Gastroesophageal sphincter (tissue), 4 donors: ENCODE data around the gene TRABD. TPM values are rescaled to one million over a fixed set of nuclear protein-coding genes. Genes with fewer than 3 reads are reported as not detected.

Experiments used
- ATAC-seq: fragments of 150-250 bp; one replicate; pipeline ENCODE4 v1.9.1; 2016; ENCODE audit warnings: mild to moderate bottlenecking, moderate library complexity
- H3K27ac ChIP-seq, 4 donors: fragments of 200-600 bp; sonication (generic) in 3 of 4; 1 replicate in 3 of 4; 2 replicates in 1 of 4; pipeline ENCODE4 v1.5.1; 2016 to 2019
- H3K27me3 ChIP-seq: fragments of 200-600 bp; sonication (generic); one replicate; pipeline ENCODE4 v1.5.1; 2019
- H3K36me3 ChIP-seq, 2 donors: fragments of 200-600 bp; sonication (generic); one replicate each; pipeline ENCODE4 v1.5.1; 2019; ENCODE audit warnings: control low read depth in 1 of 2
- H3K4me1 ChIP-seq, 3 donors: fragments of 200-600 bp; sonication (generic); 1 replicate in 2 of 3; 2 replicates in 1 of 3; pipeline ENCODE4 v1.5.1; 2016 to 2019; ENCODE audit warnings: control low read depth in 2 of 3
- H3K4me3 ChIP-seq, 2 donors: fragments of 200-600 bp; sonication (generic); one replicate each; pipeline ENCODE4 v1.5.1; 2019; ENCODE audit warnings: mild to moderate bottlenecking in 1 of 2, moderate library complexity in 1 of 2
- H3K9me3 ChIP-seq, 3 donors: fragments of 200-600 bp; sonication (generic); one replicate each; pipeline ENCODE4 v1.5.1; 2017 to 2019; ENCODE audit warnings: control low read depth in 2 of 3
- CTCF ChIP-seq, 4 experiments: fragments of 200-600 bp in 2 of 4; fragments of 450-650 bp in 2 of 4; sonication (generic) in 1 of 4; IDR thresholded peaks; one replicate each; pipeline ENCODE4 v1.5.1; 2017 to 2019; ENCODE audit warnings: antibody characterized with exemption in 4 of 4, mild to moderate bottlenecking in 2 of 4, moderate library complexity in 2 of 4
- EP300 ChIP-seq: sonication (generic); formaldehyde crosslinking; IDR thresholded peaks from one replicate; pipeline ENCODE4 v1.6.1; 2017; ENCODE audit warnings: antibody characterized with exemption, mild to moderate bottlenecking
- POLR2A ChIP-seq, 2 donors: fragments of 450-650 bp; IDR thresholded peaks; one replicate each; pipeline ENCODE4 v1.6.1; 2017; ENCODE audit warnings: antibody characterized with exemption in 2 of 2, mild to moderate bottlenecking in 2 of 2, moderate library complexity in 1 of 2
- POLR2AphosphoS5 ChIP-seq: sonication (generic); formaldehyde crosslinking; IDR thresholded peaks from one replicate; pipeline ENCODE4 v1.6.1; 2017; ENCODE audit warnings: antibody characterized with exemption
- WGBS, 2 donors: methylation state at CpG; one replicate each; pipeline ENCODE4 v1.1.5; 2018; ENCODE audit warnings: low coverage in 1 of 2; 5-methylcytosine and 5-hydroxymethylcytosine counted together
- total RNA-seq, 4 donors: library from RNA; depleted of rRNA; stranded (reverse); fragments of >200 nt; gene quantifications; one replicate each; pipeline ENCODE4 v1.1.0, GENCODE V29; 2016

Gene TRABD
- total RNA-seq, 4 donors from 2014 or later, result 15.7 to 22.0 (median 19.0) TPM

GRCh38 chr22:50173983-50174355 is 11.7 kb upstream of the TRABD start:
- no peak for TF ChIP-seq POLR2AphosphoS5
- TF ChIP-seq EP300, result no peak
- no peak for TF ChIP-seq POLR2A (IDR thresholded peaks at IDR 0.05)
- TF ChIP-seq CTCF (IDR thresholded peaks at IDR 0.05), result no peak
- no CpG with 5 or more reads among the region's 6 CpGs for WGBS, 2 donors
- peaks cover 94% of the 10 kb centered on the region for H3K27me3 ChIP-seq
- no peaks in the 10 kb centered on the region for H3K9me3 ChIP-seq
- no peak overlapping the region for H3K4me3 ChIP-seq
- no peak for ATAC-seq
- no peaks in the 10 kb centered on the region for H3K36me3 ChIP-seq
- peaks cover 0 to 19% (median 4%) of the 10 kb centered on the region in 3 donors for H3K4me1 ChIP-seq
- no peak overlapping the region for H3K27ac ChIP-seq

- TF ChIP-seq POLR2AphosphoS5 (no peak), POLR2A (IDR thresholded peaks at IDR 0.05) (no peak), EP300 (no peak), CTCF (IDR thresholded peaks at IDR 0.05) (no peak)
- peaks cover 94% of the 10 kb centered on the region for H3K27me3 ChIP-seq
- H3K4me3 ChIP-seq, result no peak overlapping the region
- H3K4me1 ChIP-seq, result peaks cover 0 to 13% (median 4%) of the 10 kb centered on the region in 3 donors
- no peaks in the 10 kb centered on the region for H3K9me3 ChIP-seq
- ATAC-seq, result no peak
- WGBS, 2 donors, result no CpG with 5 or more reads among the region's 27 CpGs
- H3K36me3 ChIP-seq, result no peaks in the 10 kb centered on the region
- no peak overlapping the region for H3K27ac ChIP-seq
These were observed 11.1 kb upstream of the TRABD start for GRCh38 chr22:50174382-50175190.

GRCh38 chr22:50175191-50175461 is 10.6 kb upstream of the TRABD start:
- H3K4me1 ChIP-seq, result peaks cover 0 to 8% (median 4%) of the 10 kb centered on the region in 3 donors
- 67% methylated on average over 1 of the region's 6 CpGs; no CpG with 5 or more reads in 1 of the 2 donors for WGBS, 2 donors
- TF ChIP-seq POLR2AphosphoS5 (no peak), CTCF (IDR thresholded peaks at IDR 0.05) (no peak), EP300 (no peak), POLR2A (IDR thresholded peaks at IDR 0.05) (no peak)
- no peaks in the 10 kb centered on the region for H3K9me3 ChIP-seq
- H3K36me3 ChIP-seq, result no peaks in the 10 kb centered on the region
- no peak overlapping the region for H3K4me3 ChIP-seq
- peaks cover 94% of the 10 kb centered on the region for H3K27me3 ChIP-seq
- ATAC-seq, result no peak
- no peak overlapping the region for H3K27ac ChIP-seq

GRCh38 chr22:50175921-50176849 is 9.5 kb upstream of the TRABD start:
- Histone ChIP-seq H3K9me3 (no peaks in the 10 kb centered on the region), H3K36me3 (no peaks in the 10 kb centered on the region), H3K4me1 (peaks cover 0 to 2% (median 0%) of the 10 kb centered on the region in 3 donors), H3K27me3 (peaks cover 97% of the 10 kb centered on the region), H3K27ac (no peak overlapping the region), H3K4me3 (no peak overlapping the region)
- no CpG with 5 or more reads among the region's 27 CpGs for WGBS, 2 donors
- ATAC-seq, result no peak
- no peak for TF ChIP-seq EP300
- no peak for TF ChIP-seq POLR2AphosphoS5
- TF ChIP-seq POLR2A (IDR thresholded peaks at IDR 0.05), result no peak
- no peak for TF ChIP-seq CTCF (IDR thresholded peaks at IDR 0.05)
